T-helper 2 cell treated with Interferon-gamma antibody and Interleukin-4, amounts not matched to agents 100 ng/mL and 5 ng/mL, for 36 hours (primary cell): ENCODE data around the gene CYTL1. TPM values are rescaled to one million over a fixed set of nuclear protein-coding genes. Genes with fewer than 3 reads are reported as not detected.
"Not testable (repeated sequence)": the region's sequence is repeated elsewhere in the genome, so short reads cannot be mapped to it uniquely, and the experiment has no call there.

ENCODE experiments used
- intact Hi-C: fragments of 100-400 bp; cut with micrococcal nuclease; formaldehyde crosslinking; loops from one replicate; pipeline ENCODE4 v1.15.1; 2023
- total RNA-seq: library from RNA; stranded (reverse); gene quantifications from 2 replicates; pipeline ENCODE4 v1.2.3, GENCODE V29; 2022

The CYTL1 gene
- not detected in 2 replicates for total RNA-seq

GRCh38 chr4:5019274-5019673 is at the start of gene CYTL1:
CYTL1 (minus strand) TSS chr4:5019458; CDS start chr4:5019445, 13 bp downstream.
- intact Hi-C loops = no loop called here

- intact Hi-C loops = no loop called here
These were observed 48.6 kb upstream of the CYTL1 start for GRCh38 chr4:5067908-5068307.

- intact Hi-C loops = not testable (repeated sequence)
These were observed 47.7 kb upstream of the CYTL1 start for GRCh38 chr4:5066968-5067367.

- intact Hi-C loops = no loop called here
These were observed 46.8 kb upstream of the CYTL1 start for GRCh38 chr4:5066101-5066500.

GRCh38 chr4:5055411-5055810 is 36.2 kb upstream of the CYTL1 start:
- intact Hi-C loops = no loop called here

GRCh38 chr4:5054532-5054931 is 35.3 kb upstream of the CYTL1 start:
- intact Hi-C loops = no loop called here

- intact Hi-C loops = no loop called here
These were observed 33.6 kb upstream of the CYTL1 start for GRCh38 chr4:5052726-5053425.

GRCh38 chr4:5052204-5052702 is 33.0 kb upstream of the CYTL1 start:
- intact Hi-C loops = no loop called here

GRCh38 chr4:5051278-5052203 is 32.3 kb upstream of the CYTL1 start, which contains the start of gene STK32B:
STK32B (plus strand) TSS chr4:5051480.
- intact Hi-C loops = no loop called here

GRCh38 chr4:5050520-5051277 is 31.4 kb upstream of the CYTL1 start:
- intact Hi-C loops = no loop called here

GRCh38 chr4:5048721-5049120 is 29.5 kb upstream of the CYTL1 start:
- intact Hi-C loops = no loop called here

GRCh38 chr4:5045097-5045496 is 25.8 kb upstream of the CYTL1 start:
- intact Hi-C loops = no loop called here

- intact Hi-C loops = no loop called here
These were observed 25.1 kb upstream of the CYTL1 start for GRCh38 chr4:5044341-5044740.

GRCh38 chr4:5043579-5043978 is 24.3 kb upstream of the CYTL1 start:
- intact Hi-C loops = no loop called here

GRCh38 chr4:5041699-5042098 is 22.4 kb upstream of the CYTL1 start:
- intact Hi-C loops = no loop called here

- intact Hi-C loops = no loop called here
These were observed 21.8 kb upstream of the CYTL1 start for GRCh38 chr4:5040856-5041620.

- intact Hi-C loops = no loop called here
These were observed 20.5 kb upstream of the CYTL1 start for GRCh38 chr4:5039800-5040199.

GRCh38 chr4:5037553-5038551 is 18.6 kb upstream of the CYTL1 start:
- intact Hi-C loops = no loop called here

GRCh38 chr4:5036239-5036638 is 17.0 kb upstream of the CYTL1 start:
- intact Hi-C loops = no loop called here
